A673 (cell line): ENCODE measurements around the gene CHRDL1. TPM values are rescaled to one million over a fixed set of nuclear protein-coding genes. Genes with fewer than 3 reads are reported as not detected.

Source experiments
- BruUV-seq: library from RNA; stranded (reverse); fragments of 400-500 nt; replicated peaks from 2 replicates; lab custom pipeline; 2021; lab: Mats Ljungman, UMichigan
- CTCF ChIA-PET: fragments of 300-600 bp; sonication (Branson Sonifier 250); formaldehyde crosslinking; loops from one replicate; lab custom pipeline; 2022; ENCODE audit warnings: antibody characterized with exemption; lab: Charles Lee
- POLR2A ChIA-PET: fragments of 300-600 bp; sonication (Branson Sonifier 250); formaldehyde crosslinking; loops from one replicate; lab custom pipeline; 2022; ENCODE audit warnings: antibody characterized with exemption; ENCODE audit not compliant: low non-redundant PET; lab: Charles Lee
- DNase-seq: peaks from one replicate; pipeline ENCODE4 v3.0.0-alpha.2; 2015; ENCODE audit warnings: low spot score
- H3K27ac ChIP-seq: fragments of 200-600 bp; sonication (generic); 2 replicates; pipeline ENCODE4 v1.5.1; 2016; ENCODE audit warnings: mixed run types, low read depth, mild to moderate bottlenecking, mixed read lengths, antibody characterized with exemption, low read length; ENCODE audit not compliant: poor library complexity, severe bottlenecking
- H3K27me3 ChIP-seq: fragments of 200-600 bp; sonication (generic); replicated peaks from 2 replicates; pipeline ENCODE4 v1.6.1; 2017; ENCODE audit warnings: mixed run types, low read depth, mild to moderate bottlenecking, mixed read lengths, antibody characterized with exemption, low read length; ENCODE audit not compliant: insufficient read depth, poor library complexity
- H3K36me3 ChIP-seq: fragments of 200-600 bp; sonication (generic); 2 replicates; pipeline ENCODE4 v1.6.1; 2016; ENCODE audit warnings: mixed run types, mild to moderate bottlenecking, mixed read lengths, antibody characterized with exemption, low read length; ENCODE audit not compliant: insufficient read depth, poor library complexity, severe bottlenecking
- H3K4me1 ChIP-seq: fragments of 200-600 bp; sonication (generic); 2 replicates; pipeline ENCODE4 v1.6.1; 2017; ENCODE audit warnings: mixed run types, mild to moderate bottlenecking, mixed read lengths, antibody characterized with exemption, low read length; ENCODE audit not compliant: insufficient read depth, poor library complexity, severe bottlenecking
- H3K4me3 ChIP-seq: fragments of 200-600 bp; sonication (generic); 2 replicates; pipeline ENCODE4 v1.5.1; 2016; ENCODE audit warnings: low read depth, mixed run types, mild to moderate bottlenecking, mixed read lengths, low read length; ENCODE audit not compliant: poor library complexity, severe bottlenecking
- H3K9me3 ChIP-seq: fragments of 200-600 bp; sonication (generic); 2 replicates; pipeline ENCODE4 v1.6.1; 2016; ENCODE audit warnings: mixed run types, low read depth, mild to moderate bottlenecking, mixed read lengths, antibody characterized with exemption, low read length; ENCODE audit not compliant: poor library complexity, severe bottlenecking
- CTCF ChIP-seq: fragments of 300-800, 200-600 bp; sonication (generic); conservative IDR thresholded peaks from 2 replicates; pipeline ENCODE4 v1.5.1; 2017; ENCODE audit warnings: low read depth, mild to moderate bottlenecking, antibody characterized with exemption, low read length, moderate library complexity, mixed read lengths
- EZH2 ChIP-seq: fragments of 200-600 bp; sonication (generic); IDR thresholded peaks from 2 replicates; pipeline ENCODE4 v1.6.1; 2017; ENCODE audit warnings: borderline replicate concordance, low read depth, mild to moderate bottlenecking, mixed read lengths, antibody characterized with exemption, low read length; ENCODE audit not compliant: poor library complexity, severe bottlenecking
- intact Hi-C: fragments of 100-400 bp; cut with micrococcal nuclease; formaldehyde crosslinking; loops from one replicate; pipeline ENCODE4 v1.10.0; 2022; ENCODE audit not compliant: unreplicated experiment
- total RNA-seq: library from RNA; stranded (reverse); gene quantifications from 2 replicates; pipeline ENCODE4 v1.2.3, GENCODE V29; 2021

Gene CHRDL1
- total RNA-seq, 1 experiment from 2014 or later, result 0.41 TPM

- DNase-seq, result no peak
- intact Hi-C loops, result no loop called here
- POLR2A ChIA-PET, result no interaction called here
- H3K27me3 ChIP-seq, result peaks cover 4% of the 10 kb centered on the region
- CTCF ChIA-PET, result no interaction called here
- no peak overlapping the region for H3K27ac ChIP-seq
- no peak overlapping the region for H3K4me3 ChIP-seq
- H3K4me1 ChIP-seq, result no peaks in the 10 kb centered on the region
- TF ChIP-seq EZH2, result no peak
- no peak for TF ChIP-seq CTCF
- peaks cover 3% of the 10 kb centered on the region for H3K9me3 ChIP-seq
- H3K36me3 ChIP-seq, result no peaks in the 10 kb centered on the region
- no TSS peak for BruUV-seq
Measured at GRCh38 chrX:110755611-110756010, 40.0 kb downstream of the CHRDL1 start.

GRCh38 chrX:110755061-110755460, 40.6 kb downstream of the CHRDL1 start:
- Histone ChIP-seq H3K27ac (no peak overlapping the region), H3K4me1 (no peaks in the 10 kb centered on the region), H3K36me3 (no peaks in the 10 kb centered on the region), H3K27me3 (peaks cover 4% of the 10 kb centered on the region), H3K9me3 (peaks cover 3% of the 10 kb centered on the region), H3K4me3 (no peak overlapping the region)
- DNase-seq, result no peak
- TF ChIP-seq EZH2, result no peak
- TF ChIP-seq CTCF, result no peak
- intact Hi-C loops, result no loop called here
- BruUV-seq, result no TSS peak
- ChIA-PET POLR2A (no interaction called here), CTCF (no interaction called here)

- no TSS peak for BruUV-seq
- intact Hi-C loops, result no loop called here
- Histone ChIP-seq H3K4me3 (no peak overlapping the region), H3K27ac (no peak overlapping the region), H3K9me3 (no peaks in the 10 kb centered on the region), H3K36me3 (no peaks in the 10 kb centered on the region), H3K4me1 (no peaks in the 10 kb centered on the region), H3K27me3 (peaks cover 4% of the 10 kb centered on the region)
- TF ChIP-seq EZH2 (no peak), CTCF (no peak)
- ChIA-PET CTCF (no interaction called here), POLR2A (no interaction called here)
- DNase-seq, result no peak
Measured at GRCh38 chrX:110750526-110751189, 45.0 kb downstream of the CHRDL1 start.
